Activated naive CD4-positive, alpha-beta T cell treated with anti-CD3 and anti-CD28 coated beads, Interleukin-2, amount 50 U/mL, for 24 hours (primary cell): ENCODE results near the gene NBPF1.
"Not testable (repeated sequence)": the region's sequence is repeated elsewhere in the genome, so short reads cannot be mapped to it uniquely, and the experiment has no call there.

Experiments
- H3K27ac Mint-ChIP-seq: one replicate; pipeline ENCODE4 v1.8.0; 2021; ENCODE audit warnings: mild to moderate bottlenecking, mixed read lengths
- H3K27me3 Mint-ChIP-seq: one replicate; pipeline ENCODE4 v1.8.0; 2021; ENCODE audit warnings: mixed read lengths
- H3K36me3 Mint-ChIP-seq: one replicate; pipeline ENCODE4 v1.8.0; 2021; ENCODE audit warnings: mixed read lengths
- H3K4me1 Mint-ChIP-seq: one replicate; pipeline ENCODE4 v1.8.0; 2021; ENCODE audit warnings: mixed read lengths
- H3K4me3 Mint-ChIP-seq: one replicate; pipeline ENCODE4 v1.8.0; 2021; ENCODE audit warnings: mild to moderate bottlenecking, mixed read lengths
- H3K9me3 Mint-ChIP-seq: one replicate; pipeline ENCODE4 v1.8.0; 2021; ENCODE audit warnings: mixed read lengths

NBPF1 gene

GRCh38 chr1:16613185-16614147 is at the start of gene NBPF1:
NBPF1 (minus strand) TSS chr1:16613564.
- H3K27me3 Mint-ChIP-seq, result no peaks in the 10 kb centered on the region
- no peaks in the 10 kb centered on the region for H3K36me3 Mint-ChIP-seq
- H3K4me1 Mint-ChIP-seq, result no peaks in the 10 kb centered on the region
- H3K27ac Mint-ChIP-seq, result no peak within 1 kb of the TSS
- no peak within 1 kb of the TSS for H3K4me3 Mint-ChIP-seq
- no peaks in the 10 kb centered on the region for H3K9me3 Mint-ChIP-seq

GRCh38 chr1:16658234-16658633 is 44.9 kb upstream of the NBPF1 start:
- not testable (repeated sequence) for H3K27me3 Mint-ChIP-seq

GRCh38 chr1:16656981-16657683 is 43.8 kb upstream of the NBPF1 start:
- H3K27ac Mint-ChIP-seq, result not testable (repeated sequence)

More at GRCh38 chr1:16658234-16658633, 44.9 kb upstream of the NBPF1 start:
- H3K27ac Mint-ChIP-seq, H3K4me1 Mint-ChIP-seq, H3K4me3 Mint-ChIP-seq, H3K9me3 Mint-ChIP-seq, H3K36me3 Mint-ChIP-seq: not testable (repeated sequence)

GRCh38 chr1:16656574-16656973 is 43.2 kb upstream of the NBPF1 start:
- H3K36me3 Mint-ChIP-seq, H3K4me1 Mint-ChIP-seq, H3K27ac Mint-ChIP-seq, H3K4me3 Mint-ChIP-seq, H3K9me3 Mint-ChIP-seq, H3K27me3 Mint-ChIP-seq: not testable (repeated sequence)

More at GRCh38 chr1:16656981-16657683, 43.8 kb upstream of the NBPF1 start:
- not testable (repeated sequence) for H3K36me3 Mint-ChIP-seq, H3K27me3 Mint-ChIP-seq, H3K9me3 Mint-ChIP-seq, H3K4me1 Mint-ChIP-seq, H3K4me3 Mint-ChIP-seq

GRCh38 chr1:16651560-16651959 is 38.2 kb upstream of the NBPF1 start:
- H3K9me3 Mint-ChIP-seq, H3K36me3 Mint-ChIP-seq, H3K4me1 Mint-ChIP-seq, H3K27ac Mint-ChIP-seq, H3K4me3 Mint-ChIP-seq, H3K27me3 Mint-ChIP-seq: not testable (repeated sequence)

- not testable (repeated sequence) for H3K27me3 Mint-ChIP-seq, H3K27ac Mint-ChIP-seq, H3K9me3 Mint-ChIP-seq, H3K4me3 Mint-ChIP-seq, H3K4me1 Mint-ChIP-seq, H3K36me3 Mint-ChIP-seq
Observed at GRCh38 chr1:16649960-16650359, 36.6 kb upstream of the NBPF1 start.

GRCh38 chr1:16649390-16649789 is 36.0 kb upstream of the NBPF1 start:
- H3K27ac Mint-ChIP-seq, H3K9me3 Mint-ChIP-seq, H3K4me3 Mint-ChIP-seq, H3K27me3 Mint-ChIP-seq, H3K36me3 Mint-ChIP-seq, H3K4me1 Mint-ChIP-seq: not testable (repeated sequence)

GRCh38 chr1:16648756-16649155 is 35.4 kb upstream of the NBPF1 start:
- H3K9me3 Mint-ChIP-seq, H3K4me1 Mint-ChIP-seq, H3K36me3 Mint-ChIP-seq, H3K27me3 Mint-ChIP-seq, H3K27ac Mint-ChIP-seq, H3K4me3 Mint-ChIP-seq: not testable (repeated sequence)

- not testable (repeated sequence) for H3K36me3 Mint-ChIP-seq, H3K9me3 Mint-ChIP-seq, H3K4me3 Mint-ChIP-seq, H3K4me1 Mint-ChIP-seq, H3K27ac Mint-ChIP-seq, H3K27me3 Mint-ChIP-seq
Observed at GRCh38 chr1:16648250-16648649, 34.9 kb upstream of the NBPF1 start.

GRCh38 chr1:16647179-16648176 is 34.1 kb upstream of the NBPF1 start:
- not testable (repeated sequence) for H3K27me3 Mint-ChIP-seq, H3K27ac Mint-ChIP-seq, H3K9me3 Mint-ChIP-seq, H3K36me3 Mint-ChIP-seq, H3K4me1 Mint-ChIP-seq, H3K4me3 Mint-ChIP-seq

GRCh38 chr1:16646716-16647115 is 33.4 kb upstream of the NBPF1 start:
- H3K4me1 Mint-ChIP-seq, H3K27me3 Mint-ChIP-seq, H3K9me3 Mint-ChIP-seq, H3K36me3 Mint-ChIP-seq, H3K4me3 Mint-ChIP-seq, H3K27ac Mint-ChIP-seq: not testable (repeated sequence)

- H3K27me3 Mint-ChIP-seq, H3K36me3 Mint-ChIP-seq, H3K27ac Mint-ChIP-seq, H3K9me3 Mint-ChIP-seq, H3K4me1 Mint-ChIP-seq: not testable (repeated sequence)
- peak overlapping the region; percentile 23 for H3K4me3 Mint-ChIP-seq
Observed at GRCh38 chr1:16646061-16646664, 32.8 kb upstream of the NBPF1 start.

GRCh38 chr1:16645271-16646060 is 32.1 kb upstream of the NBPF1 start:
- not testable (repeated sequence) for H3K4me1 Mint-ChIP-seq, H3K27me3 Mint-ChIP-seq, H3K36me3 Mint-ChIP-seq, H3K9me3 Mint-ChIP-seq, H3K4me3 Mint-ChIP-seq, H3K27ac Mint-ChIP-seq

GRCh38 chr1:16644482-16645270 is 31.3 kb upstream of the NBPF1 start:
- not testable (repeated sequence) for H3K27ac Mint-ChIP-seq, H3K9me3 Mint-ChIP-seq, H3K27me3 Mint-ChIP-seq, H3K36me3 Mint-ChIP-seq, H3K4me3 Mint-ChIP-seq, H3K4me1 Mint-ChIP-seq
